Esophagus (tissue), 2 donors: ENCODE measurements around the gene SYT13. TPM values are rescaled to one million over a fixed set of nuclear protein-coding genes. Genes with fewer than 3 reads are reported as not detected.

ENCODE experiments used
- H3K27ac ChIP-seq, 2 donors: one replicate each; pipeline ENCODE4 v1.5.1; 2013; ENCODE audit warnings: low read depth in 2 of 2, mild to moderate bottlenecking in 2 of 2, inconsistent platforms in 1 of 2, low read length in 1 of 2, moderate library complexity in 1 of 2
- H3K27me3 ChIP-seq, 2 donors: one replicate each; pipeline ENCODE4 v1.6.1; 2013; ENCODE audit warnings: low read length in 2 of 2, control low read depth in 1 of 2, mild to moderate bottlenecking in 1 of 2; ENCODE audit not compliant: insufficient read depth in 2 of 2, control insufficient read depth in 1 of 2
- H3K36me3 ChIP-seq, 2 donors: one replicate each; pipeline ENCODE4 v1.6.1; 2013; ENCODE audit warnings: low read length in 1 of 2; ENCODE audit not compliant: control insufficient read depth in 2 of 2, insufficient read depth in 2 of 2
- H3K4me1 ChIP-seq, 2 donors: one replicate each; pipeline ENCODE4 v1.6.1; 2013; ENCODE audit warnings: low read length in 1 of 2; ENCODE audit not compliant: control insufficient read depth in 2 of 2, insufficient read depth in 2 of 2
- H3K4me3 ChIP-seq, 2 donors: one replicate each; pipeline ENCODE4 v1.5.1; 2013; ENCODE audit warnings: low read length in 2 of 2, mild to moderate bottlenecking in 2 of 2, low read depth in 1 of 2, moderate library complexity in 1 of 2
- H3K9me3 ChIP-seq, 2 donors: one replicate each; pipeline ENCODE4 v1.6.1; 2013; ENCODE audit warnings: mild to moderate bottlenecking in 2 of 2, low read depth in 1 of 2, low read length in 1 of 2, moderate library complexity in 1 of 2; ENCODE audit not compliant: control insufficient read depth in 2 of 2, insufficient read depth in 1 of 2
- WGBS, 2 donors: extraction: QIAGEN DNeasy Blood & Tissue Kit; methylation state at CpG; one replicate each; pipeline ENCODE4 v1.1.7; 2013; 5-methylcytosine and 5-hydroxymethylcytosine counted together
- polyA plus RNA-seq, 2 donors: library from polyadenylated mRNA; stranded (reverse); fragments of 200-250 nt; gene quantifications; one replicate each; pipeline ENCODE4 v1.2.3, GENCODE V29; 2013
- donor health status: healthy with polysubstance abuse.
- donor health status: Bipolar disorder and iron deficiency.

The SYT13 gene
- polyA plus RNA-seq, 2 donors: 0.02 TPM

DNA sequence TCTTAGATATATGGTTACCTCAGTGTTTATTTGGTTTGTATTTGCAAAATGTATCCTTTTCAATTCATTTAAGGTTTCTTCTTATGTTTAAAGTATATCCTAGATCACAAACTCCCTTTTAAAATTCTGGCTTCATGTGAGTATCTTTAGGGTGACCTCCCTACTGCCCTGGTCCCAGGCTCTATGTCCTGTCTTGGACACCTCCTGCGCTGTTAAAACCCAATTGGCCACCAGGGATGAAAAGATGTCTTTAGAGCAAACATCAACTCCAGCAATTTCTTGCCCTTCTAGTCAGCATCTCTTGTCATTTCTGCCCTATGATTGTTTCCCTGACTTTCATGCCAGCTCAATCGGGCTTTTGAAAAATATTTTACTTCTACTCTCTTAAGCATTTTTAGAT, 28.8 kb upstream of the SYT13 start:
- WGBS, 2 donors: 89% methylated on average over 2 of the region's 2 CpGs
- no peaks in the 10 kb centered on the region for H3K27me3 ChIP-seq
- peaks cover 0 to 3% of the 10 kb centered on the region in 2 donors for H3K4me1 ChIP-seq
- H3K27ac ChIP-seq: no peak overlapping the region
- H3K36me3 ChIP-seq: no peaks in the 10 kb centered on the region
- H3K4me3 ChIP-seq: no peak overlapping the region
- no peaks in the 10 kb centered on the region for H3K9me3 ChIP-seq

DNA sequence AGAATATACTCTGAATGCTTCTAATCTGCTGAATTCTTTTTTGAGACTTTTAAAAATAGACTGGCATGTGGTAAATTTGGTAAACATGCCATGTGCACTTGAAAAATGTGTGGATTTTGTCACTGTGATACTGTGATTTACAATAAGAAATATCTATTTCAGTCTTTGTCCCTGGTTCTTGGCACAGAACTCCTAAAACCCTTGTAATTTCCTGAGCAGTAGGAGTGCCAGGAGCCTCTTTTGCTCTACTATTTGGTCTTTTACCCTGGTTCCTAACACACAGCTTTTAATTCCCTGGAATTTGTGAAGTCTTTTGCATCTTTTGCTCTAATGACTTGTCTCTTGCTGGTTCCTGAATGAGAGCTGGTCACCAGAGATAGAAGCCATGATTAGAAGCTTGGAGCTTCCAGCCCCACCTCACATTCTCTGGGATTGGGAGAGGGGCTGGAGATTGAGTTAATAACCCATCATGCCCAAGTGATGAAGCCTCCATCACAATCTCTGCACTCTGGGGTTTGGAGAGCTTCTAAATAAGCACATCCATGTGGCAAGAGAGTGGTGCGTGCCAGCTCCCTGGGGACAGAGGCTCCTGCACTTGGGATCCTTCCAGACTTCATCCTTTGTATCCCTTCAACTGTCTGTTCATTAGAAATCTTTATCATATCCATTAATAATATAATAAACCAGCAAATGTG, 27.2 kb upstream of the SYT13 start:
- H3K4me1 ChIP-seq: peaks cover 0 to 3% of the 10 kb centered on the region in 2 donors
- no peak overlapping the region for H3K4me3 ChIP-seq
- WGBS, 2 donors: 75 to 91% methylated on average over 1 of the region's 1 CpG

DNA sequence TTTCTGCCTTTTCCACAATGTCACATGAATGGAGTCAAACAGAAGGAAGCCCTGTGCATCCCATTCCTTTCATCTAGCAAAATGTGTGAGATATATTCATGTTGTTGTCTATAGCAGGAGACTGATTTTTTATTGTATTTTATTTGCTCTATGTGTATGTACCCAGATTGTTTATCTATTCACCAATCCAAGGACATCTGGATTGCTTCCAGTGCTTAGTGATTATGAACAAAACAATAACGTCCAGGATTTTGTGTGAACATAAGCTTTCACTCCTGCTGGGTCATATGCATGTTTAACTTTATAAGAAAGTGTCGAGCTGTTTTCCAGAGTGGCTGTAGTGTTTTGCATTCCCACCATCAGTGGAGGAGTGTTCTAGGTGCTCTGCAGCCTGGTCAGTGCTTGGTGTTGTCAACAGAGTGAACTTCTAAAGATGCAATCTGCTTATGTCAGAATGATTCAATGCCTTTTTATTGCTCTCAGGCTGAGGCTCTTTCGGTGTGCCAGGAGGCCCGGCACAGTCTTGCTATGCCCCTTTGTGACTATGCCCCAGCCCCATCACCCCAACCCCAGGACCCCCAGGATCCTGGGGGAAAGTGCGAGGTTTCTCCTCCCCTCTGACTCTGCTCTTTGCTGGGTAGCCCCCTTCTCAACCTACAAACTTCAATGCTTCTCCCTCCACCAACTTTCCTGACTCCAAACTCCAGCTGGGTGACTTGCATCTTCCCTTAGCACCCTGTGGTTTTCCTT, 19.9 kb upstream of the SYT13 start:
- Histone ChIP-seq H3K27ac (no peak overlapping the region), H3K9me3 (no peaks in the 10 kb centered on the region), H3K36me3 (no peaks in the 10 kb centered on the region), H3K4me1 (no peaks in the 10 kb centered on the region), H3K27me3 (no peaks in the 10 kb centered on the region), H3K4me3 (no peak overlapping the region)
- 39 to 49% methylated on average over 5 of the region's 5 CpGs for WGBS, 2 donors

More for the DNA sequence above, 27.2 kb upstream of the SYT13 start:
- Histone ChIP-seq H3K9me3 (no peaks in the 10 kb centered on the region), H3K27me3 (no peaks in the 10 kb centered on the region), H3K36me3 (no peaks in the 10 kb centered on the region), H3K27ac (no peak overlapping the region)

DNA sequence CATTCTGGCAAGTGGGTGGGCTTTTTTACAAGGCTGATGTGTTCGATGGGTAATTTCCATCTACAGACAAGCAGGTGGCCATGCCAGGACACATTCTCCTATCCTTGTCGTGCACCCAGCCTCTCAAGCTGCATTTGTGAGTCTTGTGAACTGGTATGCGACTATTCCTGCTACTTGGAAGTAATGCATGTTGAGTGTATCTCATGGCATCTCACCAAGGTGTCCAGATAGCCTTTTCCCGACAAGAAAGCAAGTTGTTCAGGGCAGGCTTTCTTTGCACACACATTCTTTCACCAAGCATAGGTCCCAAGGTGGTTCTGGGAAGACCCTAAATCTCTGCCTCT, 18.8 kb upstream of the SYT13 start:
- Histone ChIP-seq H3K9me3 (no peaks in the 10 kb centered on the region), H3K27ac (no peak overlapping the region), H3K4me3 (no peak overlapping the region), H3K36me3 (no peaks in the 10 kb centered on the region), H3K4me1 (no peaks in the 10 kb centered on the region), H3K27me3 (no peaks in the 10 kb centered on the region)
- 84 to 87% methylated on average over 4 of the region's 4 CpGs for WGBS, 2 donors

DNA sequence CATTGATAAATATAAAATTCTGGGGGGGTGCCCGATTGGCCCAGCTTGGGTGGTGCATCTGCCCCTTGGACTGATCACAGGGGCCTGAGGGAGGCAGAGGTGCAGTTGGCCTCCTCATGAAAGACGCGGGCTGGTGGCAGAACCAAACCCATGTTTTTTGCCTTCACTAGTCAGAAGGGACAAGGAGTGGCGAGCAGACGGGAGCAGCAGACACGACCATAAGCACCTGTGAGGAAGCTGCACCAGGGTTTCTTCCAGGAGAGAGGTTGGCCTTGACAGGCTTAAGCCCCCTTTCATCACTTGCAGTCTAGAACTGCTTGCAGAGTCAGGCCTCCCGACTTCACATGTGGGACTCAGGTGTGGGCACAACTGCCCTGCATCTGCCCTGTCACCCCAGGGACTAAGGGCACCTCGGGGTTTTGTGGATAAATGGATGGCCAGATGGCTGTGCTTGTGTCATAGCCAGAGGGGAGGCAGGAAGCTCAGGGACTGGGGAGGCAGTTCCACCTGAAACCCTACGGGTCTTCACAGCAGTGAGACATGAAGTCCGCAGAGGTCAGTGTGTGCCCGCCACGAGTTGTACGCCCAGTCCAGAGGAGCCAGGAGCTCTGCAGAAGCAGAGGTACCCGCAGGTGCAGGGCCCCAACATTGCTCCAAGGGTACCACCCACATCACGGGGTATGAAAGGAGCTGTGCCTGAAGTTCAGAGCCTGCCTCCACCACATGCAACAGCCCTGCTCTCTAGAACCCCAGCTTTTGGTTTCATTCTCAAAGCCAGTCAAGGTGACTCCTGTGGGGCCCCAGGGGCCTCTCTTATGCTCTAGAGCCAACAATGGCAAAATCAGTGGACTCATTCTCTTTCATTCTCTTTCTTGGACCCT, 18.2 kb upstream of the SYT13 start:
- H3K9me3 ChIP-seq: no peaks in the 10 kb centered on the region
- WGBS, 2 donors: 88 to 89% methylated on average over 15 of the region's 15 CpGs
- H3K4me3 ChIP-seq: no peak overlapping the region
- no peaks in the 10 kb centered on the region for H3K36me3 ChIP-seq
- H3K27me3 ChIP-seq: no peaks in the 10 kb centered on the region
- H3K4me1 ChIP-seq: no peaks in the 10 kb centered on the region
- H3K27ac ChIP-seq: no peak overlapping the region

DNA sequence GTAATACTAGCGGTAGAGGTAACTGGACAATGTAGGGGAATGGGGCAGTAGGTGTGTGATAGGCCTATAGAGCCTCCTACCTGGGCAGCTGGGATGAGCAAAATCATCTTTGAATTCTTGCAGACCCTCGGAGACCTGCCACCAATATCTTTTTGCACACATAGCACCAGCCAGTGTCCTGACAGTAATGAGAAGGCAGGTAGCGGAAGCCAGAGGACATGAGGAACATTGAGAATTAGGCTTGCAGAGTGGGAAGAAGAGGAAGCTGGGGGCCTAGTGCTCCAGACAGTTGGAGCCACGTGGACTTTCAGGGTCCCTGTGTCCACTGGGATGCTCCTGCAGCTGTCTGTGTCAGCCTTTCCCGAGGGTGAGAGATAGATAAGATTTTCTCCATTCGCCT, 17.2 kb upstream of the SYT13 start:
- Histone ChIP-seq H3K9me3 (no peaks in the 10 kb centered on the region), H3K4me1 (no peaks in the 10 kb centered on the region), H3K36me3 (no peaks in the 10 kb centered on the region), H3K4me3 (no peak overlapping the region), H3K27ac (no peak overlapping the region), H3K27me3 (no peaks in the 10 kb centered on the region)
- WGBS, 2 donors: 86 to 89% methylated on average over 6 of the region's 6 CpGs

DNA sequence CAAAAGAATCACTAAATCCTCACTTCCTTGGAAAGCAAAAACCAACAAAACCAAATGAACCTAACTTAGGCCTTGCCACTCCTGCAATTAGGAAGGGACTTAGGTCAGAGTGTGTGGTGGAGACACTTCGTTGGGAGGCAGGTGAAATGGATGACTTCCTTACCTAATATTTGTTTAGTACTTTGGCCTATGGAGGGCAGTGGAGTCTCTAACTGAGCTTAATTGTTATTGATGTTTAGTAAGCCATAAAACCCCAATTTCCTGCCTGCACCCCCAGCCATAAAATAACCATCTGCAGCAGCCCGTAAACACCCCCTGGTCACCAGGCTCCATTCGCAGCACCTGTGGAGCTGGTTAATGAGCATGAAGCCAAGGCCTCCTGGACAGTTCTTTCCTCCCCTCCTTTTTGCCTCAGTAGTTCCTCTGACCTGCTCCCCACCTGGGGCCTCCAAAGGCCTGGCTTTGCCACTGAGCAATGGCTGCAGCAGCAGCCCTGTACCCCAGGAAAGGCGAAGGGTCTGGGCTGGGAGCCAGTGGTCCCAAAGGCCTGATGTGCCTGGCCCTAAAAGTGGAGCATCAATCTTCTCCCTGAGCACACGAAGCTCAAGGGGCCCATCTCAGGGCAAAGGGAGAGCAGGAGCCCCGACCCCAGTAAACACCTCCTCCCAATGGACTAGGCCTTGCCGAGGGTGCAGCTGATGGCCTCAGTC, 15.6 kb upstream of the SYT13 start:
- Histone ChIP-seq H3K27ac (no peak overlapping the region), H3K4me1 (no peaks in the 10 kb centered on the region), H3K36me3 (no peaks in the 10 kb centered on the region), H3K9me3 (no peaks in the 10 kb centered on the region), H3K27me3 (no peaks in the 10 kb centered on the region), H3K4me3 (no peak overlapping the region)
- WGBS, 2 donors: 73 to 85% methylated on average over 7 of the region's 7 CpGs

DNA sequence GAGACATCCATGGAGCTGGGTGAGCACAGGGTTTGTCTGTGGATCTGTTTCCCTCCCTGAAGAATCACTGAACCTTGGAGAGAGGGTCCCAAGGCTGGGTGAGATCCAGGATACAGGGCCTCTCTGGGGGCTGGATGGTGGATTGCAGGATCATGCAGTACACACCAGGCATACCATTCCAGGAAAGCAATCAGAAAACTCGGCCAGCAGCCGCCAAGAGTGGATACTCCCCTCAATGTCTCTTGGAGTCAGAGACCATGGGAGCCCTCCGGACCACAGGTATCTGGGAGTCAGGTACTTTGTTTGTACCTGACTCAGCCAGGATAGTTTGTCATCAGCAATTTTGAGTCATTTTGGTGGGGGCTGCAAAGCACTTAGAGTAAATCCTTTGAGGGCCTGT, 14.6 kb upstream of the SYT13 start:
- no peak overlapping the region for H3K27ac ChIP-seq
- no peak overlapping the region for H3K4me3 ChIP-seq
- H3K4me1 ChIP-seq: no peaks in the 10 kb centered on the region
- no peaks in the 10 kb centered on the region for H3K9me3 ChIP-seq
- no peaks in the 10 kb centered on the region for H3K27me3 ChIP-seq
- no peaks in the 10 kb centered on the region for H3K36me3 ChIP-seq
- WGBS, 2 donors: 89 to 94% methylated on average over 3 of the region's 3 CpGs

DNA sequence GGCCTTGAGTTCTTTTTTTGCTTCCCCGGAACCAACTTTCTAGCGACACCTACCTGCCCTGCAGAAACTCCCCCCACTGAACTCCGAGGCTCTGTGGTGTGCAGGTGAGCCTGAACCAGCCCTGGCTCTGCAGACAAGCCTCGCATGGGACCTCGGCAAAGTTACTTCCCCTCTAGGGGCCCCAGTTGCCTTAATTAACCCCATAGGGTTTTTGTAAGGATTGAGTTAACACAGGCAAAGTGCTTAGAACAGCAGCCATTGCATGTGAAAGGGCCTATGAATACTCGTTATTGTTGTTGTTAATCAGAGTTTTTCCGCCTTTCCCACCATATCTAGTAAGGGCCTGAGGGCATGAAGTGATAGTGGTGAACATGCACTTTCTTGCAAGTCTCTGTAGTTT, 12.6 kb upstream of the SYT13 start:
- Histone ChIP-seq H3K4me3 (no peak overlapping the region), H3K36me3 (no peaks in the 10 kb centered on the region)
- WGBS, 2 donors: 47 to 55% methylated on average over 7 of the region's 7 CpGs

More for the DNA sequence above, 12.6 kb upstream of the SYT13 start:
- no peak overlapping the region for H3K27ac ChIP-seq
- no peaks in the 10 kb centered on the region for H3K27me3 ChIP-seq
- no peaks in the 10 kb centered on the region for H3K4me1 ChIP-seq
- H3K9me3 ChIP-seq: no peaks in the 10 kb centered on the region
